ENCODE results near the gene DRD3. TPM values are rescaled to one million over a fixed set of nuclear protein-coding genes. Genes with fewer than 3 reads are reported as not detected.
A peak's percentile ranks its signal among the peaks of the same experiment; 100 is the strongest.

The DRD3 gene
- total RNA-seq, 1 donor from 2014 or later: not detected

- H3K4me3 ChIP-seq (ENCODE audit: insufficient read depth, low read depth, low read length): no peak overlapping the region
- no peaks in the 10 kb centered on the region for H3K9me3 Mint-ChIP-seq (ENCODE audit: unreplicated experiment)
- H3K4me2 ChIP-seq (ENCODE audit: low read length): peak overlapping the region; percentile 36
- peaks cover 2% of the 10 kb centered on the region for H3K36me3 Mint-ChIP-seq (ENCODE audit: low read depth, unreplicated experiment)
- no peak overlapping the region for H2AFZ ChIP-seq (ENCODE audit: low read depth, low read length)
- H3K27me3 Mint-ChIP-seq (ENCODE audit: low read depth, unreplicated experiment): peaks cover 2% of the 10 kb centered on the region
- H4K20me1 ChIP-seq (ENCODE audit: insufficient read depth, low read length): no peaks in the 10 kb centered on the region
- no peaks in the 10 kb centered on the region for H3K36me3 ChIP-seq (ENCODE audit: insufficient read depth, low read length)
- H3K4me3 Mint-ChIP-seq (ENCODE audit: unreplicated experiment): no peak overlapping the region
- no peaks in the 10 kb centered on the region for H3K79me2 ChIP-seq (ENCODE audit: insufficient read depth, low read length)
- TF ChIP-seq CTCF (IDR thresholded peaks at IDR 0.05; ENCODE audit: insufficient read depth, low read depth, low read length) (no peak), EZH2 (IDR thresholded peaks at IDR 0.05; ENCODE audit: insufficient read depth, low read length) (no peak)
- no peak overlapping the region for H3K27ac Mint-ChIP-seq (ENCODE audit: unreplicated experiment)
- H3K4me1 Mint-ChIP-seq (ENCODE audit: low read depth, unreplicated experiment): peaks cover 15% of the 10 kb centered on the region
- H3K27ac ChIP-seq (ENCODE audit: low read depth, low read length): no peak overlapping the region
- no peak for FAIRE-seq
- H3K9me3 ChIP-seq (ENCODE audit: insufficient read depth, low read depth, low read length): no peaks in the 10 kb centered on the region
- H3K9ac ChIP-seq (ENCODE audit: low read length): no peak overlapping the region
- peak; percentile 60 for DNase-seq (ENCODE audit: low read depth)
- peaks cover 6% of the 10 kb centered on the region for H3K4me1 ChIP-seq (ENCODE audit: insufficient read depth, low read length)
- H3K27me3 ChIP-seq (ENCODE audit: insufficient read depth, low read length): no peaks in the 10 kb centered on the region
These were observed 86.5 kb downstream of the DRD3 start for GRCh38 chr3:114092151-114093015.

- H3K9me3 ChIP-seq (ENCODE audit: insufficient read depth, low read depth, low read length): no peaks in the 10 kb centered on the region
- H3K27ac Mint-ChIP-seq (ENCODE audit: unreplicated experiment): no peak overlapping the region
- DNase-seq (ENCODE audit: low read depth) (no peak), FAIRE-seq (no peak)
- peaks cover 18% of the 10 kb centered on the region for H3K36me3 ChIP-seq (ENCODE audit: insufficient read depth, low read length)
- H3K4me2 ChIP-seq (ENCODE audit: low read length): no peak overlapping the region
- H3K36me3 Mint-ChIP-seq (ENCODE audit: low read depth, unreplicated experiment): peaks cover 20% of the 10 kb centered on the region
- H3K27me3 ChIP-seq (ENCODE audit: insufficient read depth, low read length): no peaks in the 10 kb centered on the region
- H3K4me1 ChIP-seq (ENCODE audit: insufficient read depth, low read length): peaks cover 6% of the 10 kb centered on the region
- peaks cover 8% of the 10 kb centered on the region for H3K4me1 Mint-ChIP-seq (ENCODE audit: low read depth, unreplicated experiment)
- H3K79me2 ChIP-seq (ENCODE audit: insufficient read depth, low read length): no peaks in the 10 kb centered on the region
- H2AFZ ChIP-seq (ENCODE audit: low read depth, low read length): no peak overlapping the region
- no peaks in the 10 kb centered on the region for H3K9me3 Mint-ChIP-seq (ENCODE audit: unreplicated experiment)
- TF ChIP-seq EZH2 (IDR thresholded peaks at IDR 0.05; ENCODE audit: insufficient read depth, low read length): no peak
- H3K27ac ChIP-seq (ENCODE audit: low read depth, low read length): no peak overlapping the region
- H4K20me1 ChIP-seq (ENCODE audit: insufficient read depth, low read length): peaks cover 3% of the 10 kb centered on the region
- no peak overlapping the region for H3K4me3 ChIP-seq (ENCODE audit: insufficient read depth, low read depth, low read length)
- no peak overlapping the region for H3K4me3 Mint-ChIP-seq (ENCODE audit: unreplicated experiment)
- H3K9ac ChIP-seq (ENCODE audit: low read length): no peak overlapping the region
- H3K27me3 Mint-ChIP-seq (ENCODE audit: low read depth, unreplicated experiment): peaks cover 2% of the 10 kb centered on the region
These were observed 89.2 kb downstream of the DRD3 start for GRCh38 chr3:114089675-114090074.

GRCh38 chr3:114086356-114086755 lies 92.5 kb downstream of the DRD3 start:
- Mint-ChIP-seq H3K9me3 (ENCODE audit: unreplicated experiment) (no peaks in the 10 kb centered on the region), H3K27ac (ENCODE audit: unreplicated experiment) (no peak overlapping the region), H3K4me1 (ENCODE audit: low read depth, unreplicated experiment) (no peaks in the 10 kb centered on the region), H3K27me3 (ENCODE audit: low read depth, unreplicated experiment) (no peaks in the 10 kb centered on the region), H3K36me3 (ENCODE audit: low read depth, unreplicated experiment) (peaks cover 21% of the 10 kb centered on the region), H3K4me3 (ENCODE audit: unreplicated experiment) (no peak overlapping the region)
- Histone ChIP-seq H3K27me3 (ENCODE audit: insufficient read depth, low read length) (no peaks in the 10 kb centered on the region), H3K79me2 (ENCODE audit: insufficient read depth, low read length) (no peaks in the 10 kb centered on the region), H3K4me1 (ENCODE audit: insufficient read depth, low read length) (no peaks in the 10 kb centered on the region), H3K27ac (ENCODE audit: low read depth, low read length) (no peak overlapping the region), H3K9ac (ENCODE audit: low read length) (no peak overlapping the region), H3K9me3 (ENCODE audit: insufficient read depth, low read depth, low read length) (no peaks in the 10 kb centered on the region), H4K20me1 (ENCODE audit: insufficient read depth, low read length) (peaks cover 3% of the 10 kb centered on the region), H3K36me3 (ENCODE audit: insufficient read depth, low read length) (peaks cover 23% of the 10 kb centered on the region), H3K4me2 (ENCODE audit: low read length) (no peak overlapping the region), H2AFZ (ENCODE audit: low read depth, low read length) (no peak overlapping the region), H3K4me3 (ENCODE audit: insufficient read depth, low read depth, low read length) (no peak overlapping the region)
- TF ChIP-seq EZH2 (IDR thresholded peaks at IDR 0.05; ENCODE audit: insufficient read depth, low read length): no peak
- TF ChIP-seq CTCF (IDR thresholded peaks at IDR 0.05; ENCODE audit: insufficient read depth, low read depth, low read length): no peak
- FAIRE-seq: no peak
- DNase-seq (ENCODE audit: low read depth): no peak

Measured in astrocyte (in vitro differentiated cells and primary cell).